ENCODE results near the gene SUGP2. TPM values are rescaled to one million over a fixed set of nuclear protein-coding genes. Genes with fewer than 3 reads are reported as not detected.

The SUGP2 gene
- polyA plus RNA-seq, 1 experiment: 44.2 TPM

GRCh38 chr19:18972301-18972811, 61.0 kb downstream of the SUGP2 start:
- DNase-seq (ENCODE audit: low read depth, low spot score): no peak
- POLR2A ChIA-PET: interaction anchor here (0.7 kb wide), 1 partner anchor 22 kb away, joined by 7 read pairs; no protein-coding TSS in a partner anchor
- no peak overlapping the region for H3K4me3 ChIP-seq (ENCODE audit: low read depth, low read length)
- peaks cover 5% of the 10 kb centered on the region; the same call in 1 of the 2 replicates for H3K9me3 ChIP-seq (ENCODE audit: control insufficient read depth, insufficient read depth, low read length)
- peak overlapping the region; percentile 31 for H3K27ac ChIP-seq (ENCODE audit: low read depth, low read length)
- H3K27me3 ChIP-seq (ENCODE audit: control insufficient read depth, insufficient read depth, low read length): no peaks in the 10 kb centered on the region
- CTCF ChIA-PET: interaction anchor here (1.1 to 1.5 kb wide), 2 partner anchors 14 to 49 kb away, joined by 3 to 8 read pairs; no protein-coding TSS in a partner anchor
- TF ChIP-seq CTCF (IDR thresholded peaks at IDR 0.05; ENCODE audit: low read depth, low read length): no peak

- TF ChIP-seq CTCF (IDR thresholded peaks at IDR 0.05; ENCODE audit: low read depth, low read length): no peak
- DNase-seq (ENCODE audit: low read depth, low spot score): no peak
- ChIA-PET CTCF (no interaction called here), POLR2A (no interaction called here)
- no peaks in the 10 kb centered on the region for H3K27me3 ChIP-seq (ENCODE audit: control insufficient read depth, insufficient read depth, low read length)
- no peak overlapping the region for H3K4me3 ChIP-seq (ENCODE audit: low read depth, low read length)
- H3K9me3 ChIP-seq (ENCODE audit: control insufficient read depth, insufficient read depth, low read length): peaks cover 5% of the 10 kb centered on the region; the same call in 1 of the 2 replicates
- H3K27ac ChIP-seq (ENCODE audit: low read depth, low read length): peak overlapping the region; percentile 68
Observed at GRCh38 chr19:18969931-18970659, 63.2 kb downstream of the SUGP2 start.

- Histone ChIP-seq H3K27ac (ENCODE audit: low read depth, low read length) (no peak overlapping the region), H3K4me3 (ENCODE audit: low read depth, low read length) (no peak overlapping the region), H3K27me3 (ENCODE audit: control insufficient read depth, insufficient read depth, low read length) (no peaks in the 10 kb centered on the region), H3K9me3 (ENCODE audit: control insufficient read depth, insufficient read depth, low read length) (peaks cover 5% of the 10 kb centered on the region; the same call in 1 of the 2 replicates)
- POLR2A ChIA-PET: no interaction called here
- DNase-seq (ENCODE audit: low read depth, low spot score): no peak
- no peak for TF ChIP-seq CTCF (IDR thresholded peaks at IDR 0.05; ENCODE audit: low read depth, low read length)
- CTCF ChIA-PET: no interaction called here
Observed at GRCh38 chr19:18967358-18968146, 65.8 kb downstream of the SUGP2 start.

GRCh38 chr19:18966307-18966706, 67.0 kb downstream of the SUGP2 start:
- no peak for DNase-seq (ENCODE audit: low read depth, low spot score)
- ChIA-PET POLR2A (interaction anchor here (0.6 kb wide), 2 partner anchors 378 to 502 kb away, joined by 5 to 6 read pairs; partner anchors contain the start of gene REX1BD), CTCF (interaction anchor here (1.2 kb wide), 1 partner anchor 29 kb away, joined by 3 read pairs; no protein-coding TSS in a partner anchor)

More at GRCh38 chr19:18966307-18966706, 67.0 kb downstream of the SUGP2 start:
- no peak for TF ChIP-seq CTCF (IDR thresholded peaks at IDR 0.05; ENCODE audit: low read depth, low read length)
- peaks cover 5% of the 10 kb centered on the region; the same call in 1 of the 2 replicates for H3K9me3 ChIP-seq (ENCODE audit: control insufficient read depth, insufficient read depth, low read length)
- H3K4me3 ChIP-seq (ENCODE audit: low read depth, low read length): no peak overlapping the region
- H3K27me3 ChIP-seq (ENCODE audit: control insufficient read depth, insufficient read depth, low read length): peaks cover 2% of the 10 kb centered on the region
- H3K27ac ChIP-seq (ENCODE audit: low read depth, low read length): no peak overlapping the region
